Activated CD8-positive, alpha-beta T cell treated with anti-CD3 and anti-CD28 coated beads for 36 hours (primary cell): ENCODE measurements around the gene CENPF. TPM values are rescaled to one million over a fixed set of nuclear protein-coding genes. Genes with fewer than 3 reads are reported as not detected.

Source experiments
- ATAC-seq: fragments of 200-7000 bp; cut with Tn5 transposase; one replicate; pipeline ENCODE4 v1.10.0; 2021; ENCODE audit warnings: mild to moderate bottlenecking, moderate library complexity
- CTCF ChIA-PET: fragments of 350-600 bp; sonication (Branson Sonifier 250); formaldehyde crosslinking; loops from one replicate; lab custom pipeline; 2021; ENCODE audit warnings: antibody characterized with exemption; lab: Charles Lee
- POLR2A ChIA-PET: fragments of 350-600 bp; sonication (Branson Sonifier 250); formaldehyde crosslinking; loops from one replicate; lab custom pipeline; 2021; ENCODE audit warnings: antibody characterized with exemption; lab: Charles Lee
- DNase-seq: peaks from one replicate; pipeline ENCODE4 v3.0.0-alpha.2; 2020
- H3K27ac Mint-ChIP-seq: one replicate; pipeline ENCODE4 v1.8.0; 2021; ENCODE audit warnings: mild to moderate bottlenecking, mixed read lengths
- H3K27me3 Mint-ChIP-seq: one replicate; pipeline ENCODE4 v1.8.0; 2021; ENCODE audit warnings: mixed read lengths
- H3K36me3 Mint-ChIP-seq: one replicate; pipeline ENCODE4 v1.8.0; 2021; ENCODE audit warnings: low read depth, mixed read lengths
- H3K4me1 Mint-ChIP-seq: one replicate; pipeline ENCODE4 v1.8.0; 2021; ENCODE audit warnings: low read depth, mixed read lengths
- H3K4me3 Mint-ChIP-seq: one replicate; pipeline ENCODE4 v1.8.0; 2021; ENCODE audit warnings: mild to moderate bottlenecking, moderate library complexity, mixed read lengths
- H3K9me3 Mint-ChIP-seq: one replicate; pipeline ENCODE4 v1.8.0; 2021; ENCODE audit warnings: mixed read lengths
- CTCF ChIP-seq: fragments of 200-600 bp; IDR thresholded peaks from one replicate; pipeline ENCODE4 v1.8.0; 2022; ENCODE audit warnings: antibody characterized with exemption, mild to moderate bottlenecking
- intact Hi-C: fragments of 100-400 bp; cut with micrococcal nuclease; formaldehyde crosslinking; loops from one replicate; pipeline ENCODE4 v1.10.0; 2022
- total RNA-seq, 2 experiments: library from RNA; stranded (reverse); gene quantifications; one replicate each; pipeline ENCODE4 v1.2.3, GENCODE V29; 2021

The CENPF gene
- total RNA-seq, 2 experiments from 2014 or later: 65.4 to 70.6 TPM

- no peak overlapping the region for H3K4me3 Mint-ChIP-seq
- ChIA-PET POLR2A (no interaction called here), CTCF (no interaction called here)
- DNase-seq: no peak
- no peaks in the 10 kb centered on the region for H3K9me3 Mint-ChIP-seq
- no peaks in the 10 kb centered on the region for H3K4me1 Mint-ChIP-seq
- no peak overlapping the region for H3K27ac Mint-ChIP-seq
- no peaks in the 10 kb centered on the region for H3K27me3 Mint-ChIP-seq
- intact Hi-C loops: no loop called here
- TF ChIP-seq CTCF: no peak
- ATAC-seq: no peak
- peaks cover 58% of the 10 kb centered on the region for H3K36me3 Mint-ChIP-seq
Observed at GRCh38 chr1:214658175-214658574, 55.2 kb downstream of the CENPF start.

GRCh38 chr1:214658785-214659184, 55.8 kb downstream of the CENPF start:
- Mint-ChIP-seq H3K27me3 (no peaks in the 10 kb centered on the region), H3K4me1 (no peaks in the 10 kb centered on the region), H3K27ac (no peak overlapping the region), H3K36me3 (peaks cover 59% of the 10 kb centered on the region), H3K9me3 (no peaks in the 10 kb centered on the region), H3K4me3 (no peak overlapping the region)
- ATAC-seq (no peak), DNase-seq (no peak)
- CTCF ChIA-PET: interaction anchor here (1.7 kb wide), 1 partner anchor 17 kb away, joined by 4 read pairs; no protein-coding TSS in a partner anchor
- intact Hi-C loops: no loop called here
- no peak for TF ChIP-seq CTCF
- POLR2A ChIA-PET: no interaction called here

DNA sequence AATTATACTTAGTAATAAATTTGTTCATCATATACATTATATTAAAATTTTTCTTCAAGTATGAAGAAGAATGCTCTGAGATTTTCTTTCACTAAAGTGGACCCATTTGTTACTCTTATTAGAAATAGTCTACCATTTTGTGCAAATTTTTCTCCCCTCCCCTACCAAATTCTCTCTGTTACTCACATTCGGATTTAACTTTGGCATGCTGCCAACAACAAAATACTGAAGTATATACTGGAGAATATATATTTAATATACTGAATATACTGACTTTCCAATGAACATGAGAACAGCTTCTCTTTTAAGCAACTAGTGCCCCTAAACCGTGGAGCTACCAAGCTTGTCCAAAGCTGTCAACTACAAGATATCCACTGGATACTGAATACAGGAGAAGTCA, 57.2 kb downstream of the CENPF start:
- ChIA-PET CTCF (interaction anchor here (1.7 kb wide), 1 partner anchor 19 kb away, joined by 4 read pairs; no protein-coding TSS in a partner anchor), POLR2A (no interaction called here)
- Mint-ChIP-seq H3K9me3 (no peaks in the 10 kb centered on the region), H3K36me3 (peaks cover 62% of the 10 kb centered on the region), H3K27ac (no peak overlapping the region), H3K4me1 (no peaks in the 10 kb centered on the region), H3K27me3 (no peaks in the 10 kb centered on the region), H3K4me3 (no peak overlapping the region)
- DNase-seq (no peak), ATAC-seq (no peak)
- no peak for TF ChIP-seq CTCF
- intact Hi-C loops: no loop called here

DNA sequence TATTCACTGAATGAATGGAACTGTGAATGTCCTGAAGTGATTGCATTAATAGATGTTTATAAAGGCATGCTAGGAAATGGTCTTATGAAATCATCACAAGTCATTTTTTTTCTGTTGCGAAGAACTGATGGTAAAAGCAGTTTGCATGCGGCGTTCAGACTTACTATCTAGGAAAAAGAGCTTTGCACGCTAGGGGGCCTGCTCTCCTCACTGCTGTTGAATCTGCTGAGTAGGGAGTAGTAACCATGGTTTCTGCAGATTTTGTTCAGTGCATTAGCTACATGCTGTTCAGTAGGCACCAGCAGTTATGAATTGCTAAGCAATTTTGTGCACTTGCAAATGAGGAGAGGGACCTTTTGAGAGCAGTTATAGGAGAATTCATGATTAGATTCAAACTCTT, 57.9 kb downstream of the CENPF start:
- H3K4me3 Mint-ChIP-seq: no peak overlapping the region
- peaks cover 60% of the 10 kb centered on the region for H3K36me3 Mint-ChIP-seq
- ChIA-PET CTCF (no interaction called here), POLR2A (no interaction called here)
- no peaks in the 10 kb centered on the region for H3K9me3 Mint-ChIP-seq
- intact Hi-C loops: no loop called here
- TF ChIP-seq CTCF: no peak
- no peaks in the 10 kb centered on the region for H3K4me1 Mint-ChIP-seq
- ATAC-seq (no peak), DNase-seq (no peak)
- H3K27ac Mint-ChIP-seq: no peak overlapping the region
- H3K27me3 Mint-ChIP-seq: no peaks in the 10 kb centered on the region

DNA sequence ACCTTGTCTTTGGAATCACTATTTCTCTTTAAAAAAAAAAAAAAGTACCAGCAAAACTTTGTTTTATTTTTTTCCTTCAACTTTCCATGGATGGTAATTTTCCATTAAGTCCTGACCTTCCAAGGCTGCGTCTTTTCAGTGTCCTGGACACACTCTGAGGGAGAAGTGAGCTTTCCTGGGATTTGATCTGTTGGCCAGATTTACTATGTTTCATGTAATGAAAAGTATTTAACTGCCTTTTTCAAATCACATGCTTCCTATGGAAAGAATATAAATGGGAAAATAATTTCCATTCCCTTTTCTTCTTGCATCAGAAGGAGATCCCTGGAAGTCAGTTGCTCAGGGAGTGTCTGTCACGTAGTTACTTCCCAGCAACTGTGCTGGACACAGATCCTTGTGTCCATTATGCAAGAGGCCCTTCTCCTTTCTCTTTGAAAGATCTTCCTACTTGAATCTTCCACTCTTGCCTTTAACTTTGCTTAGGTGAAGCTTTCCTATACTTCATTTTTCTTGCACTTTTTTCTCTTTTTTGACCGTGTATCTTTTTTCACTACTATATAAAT, 59.3 kb downstream of the CENPF start:
- no peak overlapping the region for H3K4me3 Mint-ChIP-seq
- POLR2A ChIA-PET: interaction anchor here (0.6 kb wide), 2 partner anchors 15 to 762 kb away, joined by 3 to 5 read pairs; no protein-coding TSS in a partner anchor
- CTCF ChIA-PET: no interaction called here
- no peak for DNase-seq
- H3K9me3 Mint-ChIP-seq: no peaks in the 10 kb centered on the region
- no peak for ATAC-seq
- H3K4me1 Mint-ChIP-seq: no peaks in the 10 kb centered on the region
- no peak overlapping the region for H3K27ac Mint-ChIP-seq
- intact Hi-C loops: no loop called here
- H3K27me3 Mint-ChIP-seq: no peaks in the 10 kb centered on the region
- no peak for TF ChIP-seq CTCF
- H3K36me3 Mint-ChIP-seq: peaks cover 59% of the 10 kb centered on the region
